ENCODE results near the gene TEX264. TPM values are rescaled to one million over a fixed set of nuclear protein-coding genes. Genes with fewer than 3 reads are reported as not detected.
A peak's percentile ranks its signal among the peaks of the same experiment; 100 is the strongest.

TEX264 gene
- total and polyA plus RNA-seq, 3 donors from 2014 or later = 241 to 252 (median 251) TPM

DNA sequence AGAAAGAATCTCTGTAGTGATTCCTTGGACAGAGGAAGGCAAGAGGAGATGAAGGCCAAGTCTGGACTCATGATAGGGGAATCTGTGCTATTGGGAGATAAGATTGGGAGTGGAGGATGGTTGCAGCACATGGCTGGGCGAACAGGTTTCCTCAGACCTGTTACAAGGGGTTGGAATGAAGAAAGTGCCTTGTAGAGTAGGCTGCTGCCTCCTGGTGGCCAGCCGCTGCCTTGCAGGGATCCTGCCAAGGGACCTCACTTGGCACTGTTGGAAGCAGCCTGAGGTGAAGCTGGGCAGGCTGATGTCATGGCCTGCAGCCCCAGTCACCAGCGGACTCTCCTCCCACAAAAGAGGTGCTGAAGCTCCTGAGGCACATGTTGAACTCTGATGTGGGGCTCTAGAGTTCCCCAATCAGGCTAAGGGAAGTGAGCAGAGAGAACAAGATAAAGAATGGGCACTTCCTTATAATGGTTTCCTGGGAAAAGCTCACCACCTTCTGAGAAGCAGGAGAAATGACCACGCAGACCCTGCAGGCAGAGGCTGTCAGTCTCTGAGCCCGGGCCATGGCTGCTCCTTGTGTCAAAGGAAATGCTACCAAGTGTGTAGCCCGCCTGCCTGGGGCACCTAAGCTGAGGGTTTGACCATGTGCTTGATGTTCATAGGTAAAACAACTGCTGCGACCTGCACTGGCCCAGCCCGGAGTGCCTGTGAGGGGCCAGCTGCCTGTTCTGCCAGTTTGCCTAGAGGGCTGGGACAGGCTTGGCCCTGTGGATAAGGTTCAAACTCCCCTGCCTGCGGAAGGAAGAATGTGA, 1.6 kb upstream of the TEX264 start:
- 34 to 44% methylated on average over 6 to 9 of the region's 9 CpGs for WGBS, 2 donors
- no peaks in the 10 kb centered on the region for H3K27me3 ChIP-seq
- no peaks in the 10 kb centered on the region for H3K36me3 ChIP-seq (ENCODE audit: low read depth, missing control alignments)
- H3K9me3 ChIP-seq = no peaks in the 10 kb centered on the region
- no peak for TF ChIP-seq POLR2A (IDR thresholded peaks at IDR 0.05)
- TF ChIP-seq, protein P1, sequence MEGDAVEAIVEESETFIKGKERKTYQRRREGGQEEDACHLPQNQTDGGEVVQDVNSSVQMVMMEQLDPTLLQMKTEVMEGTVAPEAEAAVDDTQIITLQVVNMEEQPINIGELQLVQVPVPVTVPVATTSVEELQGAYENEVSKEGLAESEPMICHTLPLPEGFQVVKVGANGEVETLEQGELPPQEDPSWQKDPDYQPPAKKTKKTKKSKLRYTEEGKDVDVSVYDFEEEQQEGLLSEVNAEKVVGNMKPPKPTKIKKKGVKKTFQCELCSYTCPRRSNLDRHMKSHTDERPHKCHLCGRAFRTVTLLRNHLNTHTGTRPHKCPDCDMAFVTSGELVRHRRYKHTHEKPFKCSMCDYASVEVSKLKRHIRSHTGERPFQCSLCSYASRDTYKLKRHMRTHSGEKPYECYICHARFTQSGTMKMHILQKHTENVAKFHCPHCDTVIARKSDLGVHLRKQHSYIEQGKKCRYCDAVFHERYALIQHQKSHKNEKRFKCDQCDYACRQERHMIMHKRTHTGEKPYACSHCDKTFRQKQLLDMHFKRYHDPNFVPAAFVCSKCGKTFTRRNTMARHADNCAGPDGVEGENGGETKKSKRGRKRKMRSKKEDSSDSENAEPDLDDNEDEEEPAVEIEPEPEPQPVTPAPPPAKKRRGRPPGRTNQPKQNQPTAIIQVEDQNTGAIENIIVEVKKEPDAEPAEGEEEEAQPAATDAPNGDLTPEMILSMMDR (IDR thresholded peaks at IDR 0.05) = peak; percentile 78 to 92 (median 90)
- no peak overlapping the region for H3K4me3 ChIP-seq
- peaks cover 20% of the 10 kb centered on the region for H3K4me1 ChIP-seq
- intact Hi-C loops (cut with DNase I; ENCODE audit: low total_unique reads) = loop anchor here (5.0 to 10.0 kb wide), 2 partner anchors 167 to 275 kb away; partner anchors contain the start of genes DCAF1 and RBM15B
- DNase-seq = peak; percentile 94
- no peak overlapping the region for H3K27ac ChIP-seq

DNA sequence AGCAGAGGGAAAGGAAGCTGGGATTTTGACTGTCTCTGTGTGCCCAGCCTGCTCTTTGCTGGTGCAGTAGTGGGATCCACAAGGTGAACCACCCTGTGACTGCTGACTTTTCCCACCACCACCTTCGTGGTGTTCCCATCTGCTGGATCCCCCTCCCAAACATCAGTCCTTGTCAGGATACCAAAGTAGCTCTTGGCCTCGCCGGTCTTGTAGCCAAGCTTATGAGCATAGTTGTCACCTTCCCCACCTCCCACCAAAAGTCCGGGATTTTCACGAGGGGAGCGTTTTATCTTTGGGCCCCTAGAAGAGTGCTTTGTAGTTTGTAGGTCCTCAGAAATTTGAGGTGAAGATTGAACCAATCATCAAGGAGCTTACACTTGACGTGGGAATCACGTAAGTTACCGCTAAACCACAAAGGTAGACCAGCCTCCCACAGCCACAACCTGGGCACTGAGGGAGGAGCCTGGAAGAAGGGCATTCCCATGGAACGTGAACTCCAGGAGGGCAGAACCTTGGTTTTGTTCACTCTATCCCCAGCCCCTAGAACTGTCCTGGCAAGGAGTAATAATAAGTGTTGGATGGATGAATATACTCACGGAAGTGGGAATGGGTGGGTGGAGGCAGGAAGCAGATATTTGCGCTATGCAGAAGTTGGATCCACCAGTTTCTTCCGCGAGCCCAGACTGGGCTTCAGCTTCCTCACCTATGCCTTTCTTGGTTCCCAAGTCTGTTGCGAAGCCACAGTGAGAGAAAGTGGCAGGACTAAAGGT, 814 bp upstream of the TEX264 start:
- Histone ChIP-seq H3K27ac (peak overlapping the region in 1 of 2 donors; percentile 83), H3K36me3 (ENCODE audit: low read depth, missing control alignments) (no peaks in the 10 kb centered on the region), H3K9me3 (no peaks in the 10 kb centered on the region), H3K4me3 (peak overlapping the region; percentile 76 to 99), H3K4me1 (peaks cover 20% of the 10 kb centered on the region), H3K27me3 (no peaks in the 10 kb centered on the region)
- DNase-seq = no peak
- TF ChIP-seq, protein P1 (IDR thresholded peaks at IDR 0.05) = no peak
- TF ChIP-seq POLR2A (IDR thresholded peaks at IDR 0.05) = no peak
- intact Hi-C loops (cut with DNase I; ENCODE audit: low total_unique reads) = loop anchor here (5.0 kb wide), 1 partner anchor 168 kb away; the partner anchor contains the start of gene DCAF1
- 51% methylated on average over 15 of the region's 15 CpGs for WGBS, 2 donors

DNA sequence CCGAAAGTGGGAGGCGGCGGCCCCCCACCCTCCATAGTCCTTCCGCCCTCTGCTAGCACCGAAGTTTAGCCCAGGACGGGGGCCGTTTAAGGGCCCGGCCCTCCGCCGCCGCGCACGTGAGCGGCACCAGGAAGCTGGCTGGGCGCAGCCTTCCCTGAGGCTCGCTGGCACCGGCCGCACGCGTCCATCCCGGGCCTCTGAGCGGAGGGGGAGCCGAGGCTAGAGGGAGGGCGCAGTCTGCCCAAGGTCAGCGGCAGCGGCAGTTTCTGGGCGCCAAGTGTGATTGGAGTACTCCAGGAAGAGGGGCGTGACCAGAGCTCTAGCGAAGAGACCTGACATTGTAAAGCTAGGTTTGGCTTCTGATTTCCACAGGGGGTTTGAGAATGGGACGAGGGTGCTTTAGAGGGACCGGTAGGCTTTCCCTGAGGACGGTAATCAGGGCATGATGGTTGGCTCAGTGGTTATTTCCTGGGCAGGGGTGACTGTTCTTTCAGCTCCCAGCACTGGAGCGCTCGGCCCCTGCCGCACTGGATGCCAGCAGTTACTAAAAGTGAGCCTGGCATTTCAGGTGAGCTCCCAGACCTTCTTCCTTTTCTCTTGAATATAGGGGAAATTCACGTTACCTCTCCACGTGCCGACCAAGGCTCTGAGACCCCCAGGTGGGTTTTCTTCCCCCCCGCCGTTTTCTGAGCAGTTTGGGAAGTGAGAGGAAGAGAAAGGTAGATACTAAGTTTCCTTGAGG, 853 bp downstream of the TEX264 start:
- Histone ChIP-seq H3K36me3 (ENCODE audit: low read depth, missing control alignments) (no peaks in the 10 kb centered on the region), H3K4me1 (peaks cover 20% of the 10 kb centered on the region), H3K4me3 (peak overlapping the region; percentile 76 to 99), H3K27ac (peak overlapping the region; percentile 83 to 92), H3K9me3 (no peaks in the 10 kb centered on the region), H3K27me3 (no peaks in the 10 kb centered on the region)
- DNase-seq = peak; percentile 90
- WGBS, 2 donors = 1 to 6% methylated on average over 14 to 40 of the region's 40 CpGs
- peak; percentile 4 for TF ChIP-seq POLR2A (IDR thresholded peaks at IDR 0.05)
- TF ChIP-seq, protein P1 (IDR thresholded peaks at IDR 0.05) = no peak
- intact Hi-C loops (cut with DNase I; ENCODE audit: low total_unique reads) = loop anchor here (5.0 kb wide), 1 partner anchor 170 kb away; the partner anchor contains the start of gene DCAF1

DNA sequence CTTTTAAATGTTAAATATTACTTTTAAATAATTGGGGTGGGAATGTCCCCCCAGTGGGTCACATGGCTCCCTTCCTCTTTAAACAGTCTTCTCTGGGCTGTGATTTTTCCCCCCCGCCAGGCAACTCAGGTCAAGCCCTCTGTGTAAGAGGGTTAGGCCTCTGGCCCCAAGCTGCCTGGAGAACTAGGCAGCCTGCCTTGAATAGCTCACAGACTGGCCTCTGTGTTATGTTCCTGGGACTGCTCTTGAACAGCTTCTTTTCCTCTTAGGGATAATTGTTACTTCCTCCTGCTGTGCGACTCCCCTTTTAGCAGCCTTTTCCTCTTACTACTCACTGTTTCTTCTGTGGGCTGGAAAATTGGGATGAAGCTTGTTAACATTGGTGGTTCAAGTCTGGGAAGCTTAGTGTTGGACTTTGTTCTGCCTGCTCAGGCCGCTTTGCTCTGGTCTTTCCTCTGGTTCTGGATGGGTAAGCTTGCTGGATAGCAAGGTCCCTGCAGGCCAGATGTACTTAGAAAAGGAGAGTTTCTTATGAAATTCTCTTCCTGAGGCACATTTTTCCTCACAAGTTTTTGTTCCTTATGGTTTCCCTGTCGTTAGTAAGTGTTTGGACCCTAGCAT, 2.2 kb downstream of the TEX264 start:
- no peaks in the 10 kb centered on the region for H3K36me3 ChIP-seq (ENCODE audit: low read depth, missing control alignments)
- no peaks in the 10 kb centered on the region for H3K27me3 ChIP-seq
- no peak overlapping the region for H3K4me3 ChIP-seq
- no peaks in the 10 kb centered on the region for H3K9me3 ChIP-seq
- WGBS, 2 donors = 70% methylated on average over 4 of the region's 4 CpGs
- H3K27ac ChIP-seq = no peak overlapping the region
- DNase-seq = no peak
- intact Hi-C loops (cut with DNase I; ENCODE audit: low total_unique reads) = loop anchor here (5.0 kb wide), 1 partner anchor 171 kb away; the partner anchor contains the start of gene DCAF1
- H3K4me1 ChIP-seq = peaks cover 20% of the 10 kb centered on the region
- TF ChIP-seq, protein P1 (IDR thresholded peaks at IDR 0.05) = no peak
- TF ChIP-seq POLR2A (IDR thresholded peaks at IDR 0.05) = no peak
